SK-N-SH (cell line): ENCODE measurements around the gene HAUS7.

ENCODE experiments used
- CTCF ChIP-seq: fragments of 200-600 bp; sonication (generic); IDR thresholded peaks from 2 replicates; pipeline ENCODE4 v1.6.1; 2017; ENCODE audit warnings: antibody characterized with exemption, mild to moderate bottlenecking, moderate library complexity
- EP300 ChIP-seq, 2 experiments: IDR thresholded peaks; 2 replicates each; pipeline versions ENCODE4 v1.4.0 to v1.6.1; 2012; ENCODE audit warnings: borderline replicate concordance in 1 of 2, low read depth in 1 of 2, low read length in 1 of 2
- EZH2phosphoT487 ChIP-seq: fragments of 200-600 bp; sonication (generic); IDR thresholded peaks from 2 replicates; pipeline ENCODE4 v1.6.1; 2017; ENCODE audit warnings: low read depth, mixed run types, mild to moderate bottlenecking, antibody characterized with exemption, moderate library complexity, borderline replicate concordance
- RAD21 ChIP-seq: IDR thresholded peaks from 2 replicates; pipeline ENCODE4 v1.6.1; 2012; ENCODE audit warnings: mild to moderate bottlenecking, low read length
- TAF1 ChIP-seq: IDR thresholded peaks from 2 replicates; pipeline ENCODE4 v1.6.1; 2012; ENCODE audit warnings: low read depth, mild to moderate bottlenecking, low read length, moderate library complexity, borderline replicate concordance
- YY1 ChIP-seq: IDR thresholded peaks from 2 replicates; pipeline ENCODE4 v1.4.0; 2012; ENCODE audit warnings: low read depth, mild to moderate bottlenecking

DNA sequence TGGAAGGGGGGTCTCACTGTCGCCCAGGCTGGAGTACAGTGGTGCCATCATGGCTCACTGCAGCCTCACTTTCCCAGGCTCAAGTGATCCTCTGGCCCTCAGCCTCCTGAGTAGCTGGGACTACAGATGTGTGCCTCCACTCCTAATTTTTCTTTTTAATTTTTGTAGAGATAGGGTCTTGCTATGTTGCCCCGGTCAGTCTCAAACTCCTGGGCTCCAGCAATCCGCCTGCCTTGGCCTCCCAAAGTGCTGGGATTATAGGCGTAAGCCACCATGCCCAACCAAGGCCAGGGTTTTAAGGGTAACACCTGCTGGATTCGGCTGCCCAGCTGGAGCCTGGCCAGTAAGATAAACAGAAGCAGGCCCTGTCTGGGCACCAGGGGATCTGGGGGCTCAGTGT lies 27.9 kb downstream of the HAUS7 start:
- no peak for TF ChIP-seq EZH2phosphoT487
- no peak for TF ChIP-seq EP300 (IDR thresholded peaks at IDR 0.05; ENCODE audit: borderline replicate concordance in 1 of 2, low read depth in 1 of 2, low read length in 1 of 2)
- TF ChIP-seq CTCF, result no peak
- TF ChIP-seq RAD21, result no peak
- no peak for TF ChIP-seq YY1
- no peak for TF ChIP-seq TAF1
